SK-N-MC (cell line): Measurements from ENCODE around the gene APOA1.
"Not testable (repeated sequence)": the region's sequence is repeated elsewhere in the genome, so short reads cannot be mapped to it uniquely, and the experiment has no call there.

Experiments used
- EZH2 ChIP-seq: fragments of 200-600 bp; sonication (generic); IDR thresholded peaks from one replicate; pipeline ENCODE4 v1.6.1; 2017; ENCODE audit warnings: antibody characterized with exemption
- POLR2AphosphoS5 ChIP-seq: IDR thresholded peaks from 2 replicates; pipeline ENCODE4 v1.6.1; 2012; ENCODE audit warnings: mild to moderate bottlenecking, low read depth, low read length, borderline replicate concordance

- not testable (repeated sequence) for TF ChIP-seq EZH2, POLR2AphosphoS5
These were observed 35.8 kb downstream of the APOA1 start for GRCh38 chr11:116801662-116802061.
